CD14-positive monocyte (primary cell): ENCODE data around the gene EMD. TPM values are rescaled to one million over a fixed set of nuclear protein-coding genes. Genes with fewer than 3 reads are reported as not detected.
A peak's percentile ranks its signal among the peaks of the same experiment; 100 is the strongest.

ENCODE experiments used
- DNase-seq, 3 donors: peaks; one replicate each; pipeline ENCODE4 v3.0.0-alpha.2; 2011 to 2022
- H2AFZ ChIP-seq: 2 replicates; pipeline ENCODE4 v1.6.0; 2012; ENCODE audit warnings: mild to moderate bottlenecking, low read depth, low read length, inconsistent platforms; ENCODE audit not compliant: insufficient read depth, poor library complexity, severe bottlenecking
- H3K27ac ChIP-seq, 2 donors: 1 replicate in 1 of 2; 2 replicates in 1 of 2; pipeline ENCODE4 v1.5.1; 2012 to 2013; ENCODE audit warnings: low read length in 2 of 2, control low read depth in 1 of 2, inconsistent platforms in 1 of 2, low read depth in 1 of 2, mild to moderate bottlenecking in 1 of 2
- H3K27me3 ChIP-seq, 2 donors: one replicate each; pipeline versions ENCODE4 v1.6.0 to v1.6.1; 2011 to 2013; ENCODE audit warnings: low read length in 2 of 2; ENCODE audit not compliant: control insufficient read depth in 2 of 2, insufficient read depth in 2 of 2
- H3K36me3 ChIP-seq, 2 donors: replicated peaks in 1 of 2; 1 replicate in 1 of 2; 2 replicates in 1 of 2; pipeline versions ENCODE4 v1.5.1 to v1.6.1; 2012 to 2013; ENCODE audit warnings: low read length in 2 of 2, control low read depth in 1 of 2, inconsistent platforms in 1 of 2, mild to moderate bottlenecking in 1 of 2; ENCODE audit not compliant: insufficient read depth in 2 of 2, control insufficient read depth in 1 of 2
- H3K4me1 ChIP-seq, 2 donors: 1 replicate in 1 of 2; 2 replicates in 1 of 2; pipeline versions ENCODE4 v1.5.1 to v1.6.1; 2012 to 2013; ENCODE audit warnings: low read length in 2 of 2, control low read depth in 1 of 2, inconsistent platforms in 1 of 2, mild to moderate bottlenecking in 1 of 2, moderate library complexity in 1 of 2; ENCODE audit not compliant: insufficient read depth in 2 of 2, control insufficient read depth in 1 of 2
- H3K4me2 ChIP-seq: replicated peaks from 2 replicates; pipeline ENCODE3; 2012; ENCODE audit warnings: low read length, moderate library complexity, mild to moderate bottlenecking; ENCODE audit not compliant: poor library complexity, severe bottlenecking; ENCODE audit errors: extremely low read depth
- H3K4me3 ChIP-seq, 3 experiments: fragments of 200-600 bp in 1 of 3; sonication (generic) in 1 of 3; replicated peaks in 1 of 3; 1 replicate in 2 of 3; 2 replicates in 1 of 3; pipeline ENCODE4 v1.5.1; 2011 to 2013; ENCODE audit warnings: low read length in 3 of 3, mild to moderate bottlenecking in 3 of 3, control low read depth in 2 of 3, low read depth in 2 of 3, inconsistent platforms in 1 of 3, moderate library complexity in 1 of 3
- H3K79me2 ChIP-seq: 2 replicates; pipeline ENCODE4 v1.6.0; 2012; ENCODE audit warnings: mild to moderate bottlenecking, control low read depth, inconsistent platforms, low read length, moderate library complexity; ENCODE audit not compliant: insufficient read depth
- H3K9ac ChIP-seq: 2 replicates; pipeline ENCODE4 v1.6.0; 2017; ENCODE audit warnings: low read length, mild to moderate bottlenecking; ENCODE audit not compliant: insufficient read depth, poor library complexity, severe bottlenecking
- H3K9me3 ChIP-seq, 2 donors: replicated peaks in 1 of 2; 1 replicate in 1 of 2; 2 replicates in 1 of 2; pipeline versions ENCODE4 v1.5.1 to v1.6.1; 2012 to 2013; ENCODE audit warnings: low read length in 2 of 2, control low read depth in 1 of 2; ENCODE audit not compliant: control insufficient read depth in 1 of 2, insufficient read depth in 1 of 2
- H4K20me1 ChIP-seq: 2 replicates; pipeline ENCODE4 v1.6.0; 2012; ENCODE audit warnings: mild to moderate bottlenecking, low read length, control low read depth, moderate library complexity; ENCODE audit not compliant: insufficient read depth
- H3K27ac Mint-ChIP-seq, 7 donors: one replicate each; pipeline ENCODE4 v1.8.0; 2020; ENCODE audit warnings: mild to moderate bottlenecking in 7 of 7, mixed read lengths in 7 of 7, moderate library complexity in 6 of 7, inconsistent platforms in 2 of 7
- H3K27me3 Mint-ChIP-seq, 3 donors: one replicate each; pipeline ENCODE4 v1.8.0; 2021 to 2022; ENCODE audit warnings: low read depth in 3 of 3, mild to moderate bottlenecking in 3 of 3, mixed read lengths in 3 of 3, moderate library complexity in 3 of 3, inconsistent platforms in 1 of 3
- H3K36me3 Mint-ChIP-seq, 2 donors: one replicate each; pipeline ENCODE4 v1.8.0; 2020; ENCODE audit warnings: mixed read lengths in 2 of 2, inconsistent platforms in 1 of 2, mild to moderate bottlenecking in 1 of 2
- H3K4me1 Mint-ChIP-seq: one replicate; pipeline ENCODE4 v1.8.0; 2020; ENCODE audit warnings: mild to moderate bottlenecking, mixed read lengths
- H3K4me3 Mint-ChIP-seq, 2 donors: one replicate each; pipeline ENCODE4 v1.8.0; 2020; ENCODE audit warnings: mild to moderate bottlenecking in 2 of 2, mixed read lengths in 2 of 2, moderate library complexity in 1 of 2
- H3K9me3 Mint-ChIP-seq, 7 donors: one replicate each; pipeline ENCODE4 v1.8.0; 2020 to 2022; ENCODE audit warnings: mixed read lengths in 7 of 7, mild to moderate bottlenecking in 6 of 7, moderate library complexity in 6 of 7, inconsistent platforms in 2 of 7
- CTCF ChIP-seq: fragments of 200-600 bp; IDR thresholded peaks from one replicate; pipeline ENCODE4 v1.8.0; 2022; ENCODE audit warnings: antibody characterized with exemption, mild to moderate bottlenecking
- WGBS: methylation state at CpG from one replicate; pipeline ENCODE4 v1.1.5; 2013; ENCODE audit warnings: missing lambda C conversion rate; ENCODE audit not compliant: insufficient coverage; 5-methylcytosine and 5-hydroxymethylcytosine counted together
- intact Hi-C, 2 donors: fragments of 100-400 bp; cut with micrococcal nuclease; formaldehyde crosslinking; loops; one replicate each; pipeline versions ENCODE4 v1.15.0 to v1.15.1; 2023
- polyA plus RNA-seq, 3 donors: library from polyadenylated mRNA; depleted of rRNA in 1 of 3; unstranded in 2 of 3; stranded (reverse) in 1 of 3; fragments of 300-500 nt in 2 of 3; fragments of >200 nt in 1 of 3; fragmentation: Illumina TruSeq in 2 of 3; gene quantifications; 1 replicate in 2 of 3; 2 replicates in 1 of 3; pipeline ENCODE4 v1.2.3, GENCODE V29; 2012 to 2021

The EMD gene
- polyA plus RNA-seq, 3 donors, result 14.0 to 126 (median 17.6) TPM

GRCh38 chrX:154367474-154368308, 11.4 kb upstream of the EMD start:
- Histone ChIP-seq H3K36me3 (peaks cover 50 to 53% of the 10 kb centered on the region in 2 donors), H3K27me3 (no peaks in the 10 kb centered on the region), H3K4me2 (peak overlapping the region; percentile 72), H3K9ac (peak overlapping the region; percentile 74), H2AFZ (no peak overlapping the region), H3K9me3 (no peaks in the 10 kb centered on the region), H4K20me1 (peaks cover 70% of the 10 kb centered on the region), H3K4me3 (peak overlapping the region in 2 of 3 experiments; percentile 39 to 66), H3K4me1 (peaks cover 30 to 43% of the 10 kb centered on the region in 2 donors), H3K27ac (peak overlapping the region; percentile 95 to 100), H3K79me2 (peaks cover 87% of the 10 kb centered on the region)
- TF ChIP-seq CTCF, result no peak
- intact Hi-C loops, result no loop called here
- peak overlapping the region; percentile 65 to 78 for H3K4me3 Mint-ChIP-seq
- H3K9me3 Mint-ChIP-seq, result peaks cover 0 to 19% (median 6%) of the 10 kb centered on the region in 7 donors
- peaks cover 27 to 58% of the 10 kb centered on the region in 2 donors for H3K36me3 Mint-ChIP-seq
- H3K27ac Mint-ChIP-seq, result peak overlapping the region; percentile 92 to 98 (median 96)
- 89% methylated on average over 18 of the region's 31 CpGs for WGBS
- H3K27me3 Mint-ChIP-seq, result peaks cover 0 to 7% (median 0%) of the 10 kb centered on the region in 3 donors
- DNase-seq, result no peak
- H3K4me1 Mint-ChIP-seq, result peaks cover 12% of the 10 kb centered on the region

GRCh38 chrX:154368630-154369448, 10.3 kb upstream of the EMD start:
- peaks cover 22 to 46% of the 10 kb centered on the region in 2 donors for H3K36me3 Mint-ChIP-seq
- Histone ChIP-seq H3K4me3 (peak overlapping the region; percentile 61 to 94 (median 88)), H3K9ac (peak overlapping the region; percentile 98)

More at GRCh38 chrX:154368630-154369448, 10.3 kb upstream of the EMD start:
- WGBS, result 0% methylated on average over 1 of the region's 16 CpGs
- Mint-ChIP-seq H3K4me1 (peaks cover 18% of the 10 kb centered on the region), H3K27me3 (peaks cover 0 to 10% (median under 1%) of the 10 kb centered on the region in 3 donors), H3K27ac (peak overlapping the region; percentile 92 to 98 (median 96)), H3K4me3 (peak overlapping the region; percentile 77 to 84), H3K9me3 (peaks cover 0 to 22% (median 6%) of the 10 kb centered on the region in 7 donors)
- Histone ChIP-seq H3K36me3 (peaks cover 42 to 43% of the 10 kb centered on the region in 2 donors), H3K27ac (peak overlapping the region; percentile 95 to 100), H3K27me3 (no peaks in the 10 kb centered on the region), H3K4me1 (peaks cover 42 to 55% of the 10 kb centered on the region in 2 donors), H3K4me2 (peak overlapping the region; percentile 72), H3K9me3 (no peaks in the 10 kb centered on the region), H4K20me1 (peaks cover 61% of the 10 kb centered on the region), H3K79me2 (peaks cover 82% of the 10 kb centered on the region), H2AFZ (no peak overlapping the region)
- DNase-seq, result peak; percentile 96 to 99 (median 97)
- no peak for TF ChIP-seq CTCF
- intact Hi-C loops, result no loop called here
